VCaP (cell line): ENCODE data around the gene TMCC2.
"Not testable (repeated sequence)": the region's sequence is repeated elsewhere in the genome, so short reads cannot be mapped to it uniquely, and the experiment has no call there.

Experiments used
- H3K27ac ChIP-seq: fragments of 450-650 bp; 2 replicates; pipeline ENCODE4 v1.5.1; 2017
- CTCF ChIP-seq: fragments of 450-650 bp; conservative IDR thresholded peaks from 2 replicates; pipeline ENCODE4 v1.5.1; 2017; ENCODE audit warnings: mild to moderate bottlenecking, moderate library complexity

The TMCC2 gene, protein sequence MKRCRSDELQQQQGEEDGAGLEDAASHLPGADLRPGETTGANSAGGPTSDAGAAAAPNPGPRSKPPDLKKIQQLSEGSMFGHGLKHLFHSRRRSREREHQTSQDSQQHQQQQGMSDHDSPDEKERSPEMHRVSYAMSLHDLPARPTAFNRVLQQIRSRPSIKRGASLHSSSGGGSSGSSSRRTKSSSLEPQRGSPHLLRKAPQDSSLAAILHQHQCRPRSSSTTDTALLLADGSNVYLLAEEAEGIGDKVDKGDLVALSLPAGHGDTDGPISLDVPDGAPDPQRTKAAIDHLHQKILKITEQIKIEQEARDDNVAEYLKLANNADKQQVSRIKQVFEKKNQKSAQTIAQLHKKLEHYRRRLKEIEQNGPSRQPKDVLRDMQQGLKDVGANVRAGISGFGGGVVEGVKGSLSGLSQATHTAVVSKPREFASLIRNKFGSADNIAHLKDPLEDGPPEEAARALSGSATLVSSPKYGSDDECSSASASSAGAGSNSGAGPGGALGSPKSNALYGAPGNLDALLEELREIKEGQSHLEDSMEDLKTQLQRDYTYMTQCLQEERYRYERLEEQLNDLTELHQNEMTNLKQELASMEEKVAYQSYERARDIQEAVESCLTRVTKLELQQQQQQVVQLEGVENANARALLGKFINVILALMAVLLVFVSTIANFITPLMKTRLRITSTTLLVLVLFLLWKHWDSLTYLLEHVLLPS

DNA sequence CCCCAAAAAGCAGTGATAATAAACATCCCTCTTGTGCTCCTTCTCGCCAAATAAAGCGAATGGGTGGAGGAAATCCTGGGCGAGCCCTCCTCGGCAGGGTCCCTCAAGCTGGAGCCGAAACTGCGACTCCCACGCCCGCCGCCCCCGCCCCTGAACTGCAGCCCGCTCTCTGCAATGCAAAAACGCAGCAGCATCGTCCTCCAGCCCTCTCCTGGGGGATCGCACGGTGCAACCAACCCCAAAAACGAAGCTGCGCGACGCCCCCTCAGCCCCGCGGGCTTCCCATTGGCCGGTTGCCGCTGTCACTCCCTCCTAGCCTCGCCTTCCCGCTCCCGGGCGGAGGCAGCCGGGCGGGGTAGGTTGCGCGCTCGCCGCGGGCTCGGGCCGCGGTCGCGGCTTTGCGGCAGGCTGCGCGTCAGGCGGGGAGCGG, at the start of gene TMCC2:
Gene TMCC2 (plus strand): TSS at position 363 of the 430 bp plus-strand sequence. CDS start 619 bp downstream, outside the sequence.
- TF ChIP-seq CTCF = no peak
- peak within 1 kb of the TSS; percentile 60; the same call in 1 of the 2 replicates for H3K27ac ChIP-seq

DNA sequence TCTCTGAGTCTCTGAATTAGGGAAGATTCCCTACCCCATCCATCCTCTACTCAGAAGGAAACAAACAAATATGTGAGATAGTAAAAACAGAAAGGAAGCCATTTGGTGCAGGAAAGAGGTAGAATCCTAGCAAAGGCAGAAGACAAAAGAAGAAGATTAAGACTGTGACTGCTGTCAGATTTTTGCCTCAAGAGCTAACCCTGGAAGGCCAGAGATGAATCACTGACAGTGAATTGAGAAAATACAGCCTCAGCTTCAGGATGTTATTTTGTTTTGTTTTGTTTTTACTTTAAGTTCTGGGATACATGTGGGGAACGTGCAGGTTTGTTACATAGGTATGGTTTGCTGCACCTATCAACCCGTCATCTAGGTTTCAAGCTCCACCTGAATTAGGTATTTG, 47.9 kb upstream of the TMCC2 start:
- TF ChIP-seq CTCF = no peak
- no peak overlapping the region for H3K27ac ChIP-seq

GRCh38 chr1:205180331-205180730, 47.4 kb upstream of the TMCC2 start:
- H3K27ac ChIP-seq = not testable (repeated sequence)

GRCh38 chr1:205182930-205183329, 44.8 kb upstream of the TMCC2 start:
- TF ChIP-seq CTCF = no peak
- H3K27ac ChIP-seq = no peak overlapping the region

GRCh38 chr1:205183676-205184335, 43.9 kb upstream of the TMCC2 start:
- H3K27ac ChIP-seq = no peak overlapping the region
- TF ChIP-seq CTCF = no peak

DNA sequence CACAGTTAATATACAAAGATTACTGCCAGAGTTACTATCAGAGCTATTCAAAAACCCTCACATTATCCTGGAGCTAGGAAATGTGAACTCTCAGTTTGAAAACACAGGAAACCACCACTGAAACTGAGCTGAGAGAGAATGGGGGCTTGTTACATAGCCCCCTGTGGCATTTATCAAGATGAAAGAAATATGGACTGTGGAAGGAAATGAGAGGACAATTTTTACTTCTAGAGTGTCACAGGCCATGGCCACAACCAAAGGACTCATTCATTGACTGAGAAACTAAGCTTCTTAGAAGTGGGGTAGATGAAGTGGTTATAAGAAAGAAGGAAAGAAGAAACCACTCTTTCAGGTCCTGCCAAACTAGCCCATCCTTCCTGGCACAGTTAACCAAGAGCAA, 41.6 kb upstream of the TMCC2 start:
- no peak for TF ChIP-seq CTCF
- no peak overlapping the region for H3K27ac ChIP-seq

GRCh38 chr1:205187420-205187819, 40.3 kb upstream of the TMCC2 start:
- TF ChIP-seq CTCF = no peak
- no peak overlapping the region for H3K27ac ChIP-seq
